Keratinocyte (primary cell): ENCODE measurements around the gene MIER3. TPM values are rescaled to one million over a fixed set of nuclear protein-coding genes. Genes with fewer than 3 reads are reported as not detected.

Experiments used
- DNase-seq: peaks from one replicate; pipeline ENCODE4 v3.0.0-alpha.2; 2011; ENCODE audit warnings: low read depth, missing footprints, low spot score
- FAIRE-seq: peaks from 2 replicates; lab custom pipeline; 2011; peaks lifted over from hg19 to GRCh38; lab: Jason Lieb, UNC
- H2AFZ ChIP-seq: 2 replicates; pipeline ENCODE4 v1.6.0; 2012; ENCODE audit warnings: low read length, control low read depth, inconsistent platforms; ENCODE audit not compliant: control insufficient read depth
- H3K27ac ChIP-seq: 2 replicates; pipeline ENCODE4 v1.5.1; 2011; ENCODE audit warnings: low read length; ENCODE audit not compliant: control insufficient read depth, insufficient read depth
- H3K27me3 ChIP-seq: 3 replicates; pipeline ENCODE4 v1.6.0; 2011; ENCODE audit warnings: low read length; ENCODE audit not compliant: control insufficient read depth, insufficient read depth; ENCODE audit errors: extremely low read depth
- H3K36me3 ChIP-seq, 2 experiments: 2 replicates in 1 of 2; 3 replicates in 1 of 2; pipeline ENCODE4 v1.5.1; 2011; ENCODE audit warnings: low read length in 2 of 2, mild to moderate bottlenecking in 1 of 2; ENCODE audit not compliant: control insufficient read depth in 2 of 2, insufficient read depth in 2 of 2; ENCODE audit errors: extremely low read depth in 1 of 2
- H3K4me1 ChIP-seq: 3 replicates; pipeline ENCODE4 v1.5.1; 2011; ENCODE audit warnings: low read length; ENCODE audit not compliant: control insufficient read depth, insufficient read depth; ENCODE audit errors: extremely low read depth
- H3K4me2 ChIP-seq: 3 replicates; pipeline ENCODE4 v1.6.0; 2011; ENCODE audit warnings: low read depth, low read length; ENCODE audit not compliant: control insufficient read depth, insufficient read depth; ENCODE audit errors: extremely low read depth
- H3K4me3 ChIP-seq, 3 experiments: fragments of 200-600 bp in 1 of 3; sonication (generic) in 1 of 3; 2 replicates in 2 of 3; 3 replicates in 1 of 3; pipeline ENCODE4 v1.5.1; 2011 to 2016; ENCODE audit warnings: low read length in 3 of 3, mild to moderate bottlenecking in 3 of 3, control low read depth in 2 of 3, inconsistent platforms in 1 of 3, low read depth in 1 of 3, mixed read lengths in 1 of 3, mixed run types in 1 of 3, moderate library complexity in 1 of 3; ENCODE audit not compliant: control insufficient read depth in 2 of 3, insufficient read depth in 2 of 3; ENCODE audit errors: extremely low read depth in 1 of 3
- H3K79me2 ChIP-seq: 2 replicates; pipeline ENCODE4 v1.6.0; 2012; ENCODE audit warnings: low read length; ENCODE audit not compliant: control insufficient read depth, insufficient read depth
- H3K9ac ChIP-seq: 3 replicates; pipeline ENCODE4 v1.6.0; 2011; ENCODE audit warnings: low read length; ENCODE audit not compliant: control insufficient read depth, insufficient read depth; ENCODE audit errors: extremely low read depth
- H3K9me1 ChIP-seq: 3 replicates; pipeline ENCODE4 v1.6.0; 2011; ENCODE audit warnings: low read length; ENCODE audit not compliant: control insufficient read depth, insufficient read depth; ENCODE audit errors: extremely low read depth
- H3K9me3 ChIP-seq: 2 replicates; pipeline ENCODE4 v1.5.1; 2012; ENCODE audit warnings: low read depth, low read length; ENCODE audit not compliant: control insufficient read depth
- H4K20me1 ChIP-seq: 3 replicates; pipeline ENCODE4 v1.6.0; 2011; ENCODE audit warnings: low read length; ENCODE audit not compliant: control insufficient read depth, insufficient read depth; ENCODE audit errors: extremely low read depth
- CTCF ChIP-seq, 3 experiments: IDR thresholded peaks in 1 of 3; conservative IDR thresholded peaks in 1 of 3; optimal IDR thresholded peaks in 1 of 3; 2 replicates in 2 of 3; 3 replicates in 1 of 3; pipeline versions ENCODE3 to v1.5.1; 2011; ENCODE audit warnings: low read length in 3 of 3, mild to moderate bottlenecking in 3 of 3, moderate library complexity in 2 of 3, control low read depth in 1 of 3, inconsistent platforms in 1 of 3; ENCODE audit not compliant: insufficient read depth in 2 of 3; ENCODE audit errors: extremely low read depth in 1 of 3
- EZH2 ChIP-seq: IDR thresholded peaks from one replicate; pipeline ENCODE4 v1.6.1; 2012; ENCODE audit warnings: inconsistent platforms, mild to moderate bottlenecking, low read length, moderate library complexity
- dilution Hi-C: fragments of 300-500 bp; cut with MboI; formaldehyde crosslinking; loops from one replicate; pipeline ENCODE4 v1.7.0; 2020; ENCODE audit warnings: low sequenced_read_pairs; ENCODE audit not compliant: extremely low pct_ligation_motif_present
- polyA plus RNA-seq, 5 experiments: library from polyadenylated mRNA; depleted of rRNA in 3 of 5; stranded (reverse) in 3 of 5; stranded (forward) in 1 of 5; unstranded in 1 of 5; fragments of >200 nt; gene quantifications; 1 replicate in 1 of 5; 2 replicates in 3 of 5; 3 replicates in 1 of 5; pipeline versions ENCODE4 v1.2.1 to v1.2.3, GENCODE V29; 2011 to 2012; ENCODE audit warnings: missing spikeins in 2 of 5, low read depth in 1 of 5, low replicate concordance in 1 of 5

The MIER3 gene
- polyA plus RNA-seq, 1 donor (not counting 4 experiments of a cell fraction or from before 2014, with no cell fraction given), result 13.3 TPM

- Histone ChIP-seq H2AFZ (no peak overlapping the region), H3K9me1 (no peaks in the 10 kb centered on the region), H3K9ac (no peak overlapping the region), H3K36me3 (no peaks in the 10 kb centered on the region), H3K27me3 (peaks cover 20% of the 10 kb centered on the region), H3K27ac (no peak overlapping the region), H4K20me1 (no peaks in the 10 kb centered on the region), H3K4me1 (no peaks in the 10 kb centered on the region), H3K9me3 (no peaks in the 10 kb centered on the region), H3K4me3 (no peak overlapping the region), H3K79me2 (no peaks in the 10 kb centered on the region), H3K4me2 (no peak overlapping the region)
- dilution Hi-C loops, result no loop called here
- TF ChIP-seq EZH2, result no peak
- TF ChIP-seq CTCF (optimal IDR thresholded peaks at IDR 0.05 in 1 of 3, IDR thresholded peaks at IDR 0.05 in 1 of 3, conservative IDR thresholded peaks at IDR 0.05 in 1 of 3; ENCODE audit: extremely low read depth in 1 of 3, insufficient read depth in 2 of 3, low read length in 3 of 3), result no peak
- no peak for FAIRE-seq
- DNase-seq, result no peak
Observed at GRCh38 chr5:56963246-56963645, 11.3 kb upstream of the MIER3 start.

GRCh38 chr5:56962286-56962685 is 10.4 kb upstream of the MIER3 start:
- TF ChIP-seq EZH2 (no peak), CTCF (optimal IDR thresholded peaks at IDR 0.05 in 1 of 3, IDR thresholded peaks at IDR 0.05 in 1 of 3, conservative IDR thresholded peaks at IDR 0.05 in 1 of 3; ENCODE audit: extremely low read depth in 1 of 3, insufficient read depth in 2 of 3, low read length in 3 of 3) (no peak)
- DNase-seq (no peak), FAIRE-seq (no peak)
- H3K4me3 ChIP-seq, result no peak overlapping the region
- H3K9me3 ChIP-seq, result no peaks in the 10 kb centered on the region
- H2AFZ ChIP-seq, result no peak overlapping the region
- H3K27me3 ChIP-seq, result peaks cover 17% of the 10 kb centered on the region
- no peak overlapping the region for H3K4me2 ChIP-seq
- H4K20me1 ChIP-seq, result no peaks in the 10 kb centered on the region
- dilution Hi-C loops, result no loop called here
- no peaks in the 10 kb centered on the region for H3K4me1 ChIP-seq
- no peaks in the 10 kb centered on the region for H3K79me2 ChIP-seq
- H3K9me1 ChIP-seq, result no peaks in the 10 kb centered on the region
- H3K27ac ChIP-seq, result no peak overlapping the region
- H3K36me3 ChIP-seq, result no peaks in the 10 kb centered on the region
- H3K9ac ChIP-seq, result no peak overlapping the region
